ENCODE data around the gene CSF1R.
A peak's percentile ranks its signal among the peaks of the same experiment; 100 is the strongest.

The CSF1R gene

DNA sequence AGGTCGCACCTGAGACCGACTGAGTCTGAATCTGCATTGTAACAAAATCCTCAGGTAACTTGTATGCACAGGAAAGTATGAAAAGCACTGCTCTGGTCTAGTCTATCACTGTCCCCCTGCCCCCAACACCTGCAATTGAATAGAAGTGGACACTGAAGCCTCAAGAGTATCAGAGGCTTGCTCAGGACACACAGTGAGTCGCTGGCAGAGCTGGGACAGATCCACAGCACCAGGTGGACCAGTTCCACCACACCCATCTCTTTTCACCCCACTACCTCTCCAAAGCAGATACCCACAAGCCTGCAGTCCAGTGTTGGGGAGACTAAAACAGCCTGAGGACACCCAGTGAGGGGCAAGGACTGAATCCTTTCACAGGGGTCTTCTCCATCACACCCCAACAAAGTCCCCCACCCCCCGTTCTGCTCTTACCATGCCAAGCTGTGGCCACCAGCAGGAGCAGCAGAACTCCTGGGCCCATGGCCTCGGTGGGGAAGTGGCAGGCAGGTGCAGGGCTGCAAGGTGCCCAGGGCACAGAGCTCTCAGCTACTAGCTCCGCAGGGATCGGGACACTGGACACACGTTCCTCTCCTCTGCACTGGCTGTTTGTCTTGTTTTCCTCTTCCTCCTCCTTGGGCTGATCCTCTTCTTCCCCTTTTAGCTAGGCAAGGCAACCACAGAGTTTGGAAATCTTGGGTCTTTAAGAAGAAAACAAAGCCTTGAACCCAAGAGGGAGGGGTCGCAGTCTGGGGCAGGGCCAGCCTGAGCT, at the start of gene CSF1R:
Gene CSF1R, minus strand, starts transcription at position 605 of the 766 bp plus-strand sequence. Its CDS starts 127 bp downstream, at position 478.
- no peak for DNase-seq

DNA sequence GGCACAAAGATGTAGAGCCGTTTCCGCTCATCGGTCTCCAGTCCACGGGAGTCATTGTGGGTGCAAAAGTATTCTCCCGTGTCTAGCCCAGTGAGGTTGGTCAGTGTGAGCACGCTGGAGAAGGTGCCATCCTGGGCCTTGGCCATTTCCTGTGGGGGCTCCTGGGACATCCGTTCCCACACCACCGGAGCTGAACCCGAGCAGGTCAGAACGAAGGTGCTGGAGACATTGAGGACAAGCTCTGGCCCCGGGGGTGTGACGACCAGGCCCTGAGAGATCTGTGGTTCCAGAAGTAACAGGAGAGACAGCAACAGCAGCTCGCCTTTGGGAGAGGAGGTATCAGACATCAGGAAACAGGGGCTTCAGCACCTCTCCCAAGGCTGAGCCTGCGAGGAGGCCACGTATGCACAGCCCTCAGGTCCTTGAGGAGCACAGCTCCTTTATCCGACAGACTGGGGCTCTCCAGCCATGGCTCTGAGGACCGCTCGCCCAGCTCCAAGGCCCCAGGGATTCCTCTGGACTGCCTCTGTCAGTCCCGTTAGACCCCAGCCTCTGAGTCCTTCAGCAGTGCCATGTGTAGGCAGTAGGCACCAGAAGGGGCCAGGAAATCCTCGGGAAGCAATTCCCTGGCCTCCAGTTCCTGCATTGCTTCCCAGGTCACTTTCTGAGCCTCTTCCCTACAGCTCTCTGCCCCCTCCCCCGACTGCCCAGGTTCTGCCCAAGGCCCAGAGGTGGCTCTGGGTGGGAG, 49.4 kb upstream of the CSF1R start:
- no peak for DNase-seq

DNA sequence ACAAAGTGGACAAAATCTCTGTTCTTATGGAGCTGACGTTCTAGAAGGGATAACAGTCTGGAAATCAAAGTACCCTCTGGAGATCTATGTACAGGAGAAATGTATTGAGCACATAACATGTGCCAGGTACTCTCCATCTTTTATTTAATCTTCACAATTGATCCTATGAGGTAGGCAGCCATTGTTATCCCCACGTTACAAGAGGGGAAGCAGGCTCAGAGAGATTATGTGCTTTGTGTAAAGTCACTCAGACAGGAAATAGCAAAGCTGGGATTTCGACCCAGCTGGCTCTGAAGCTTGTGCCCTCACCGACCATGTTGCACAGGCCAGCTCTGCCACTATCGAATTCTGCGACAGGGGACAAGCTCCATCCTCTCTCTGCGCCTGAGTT, 47.8 kb upstream of the CSF1R start:
- no peak for DNase-seq

DNA sequence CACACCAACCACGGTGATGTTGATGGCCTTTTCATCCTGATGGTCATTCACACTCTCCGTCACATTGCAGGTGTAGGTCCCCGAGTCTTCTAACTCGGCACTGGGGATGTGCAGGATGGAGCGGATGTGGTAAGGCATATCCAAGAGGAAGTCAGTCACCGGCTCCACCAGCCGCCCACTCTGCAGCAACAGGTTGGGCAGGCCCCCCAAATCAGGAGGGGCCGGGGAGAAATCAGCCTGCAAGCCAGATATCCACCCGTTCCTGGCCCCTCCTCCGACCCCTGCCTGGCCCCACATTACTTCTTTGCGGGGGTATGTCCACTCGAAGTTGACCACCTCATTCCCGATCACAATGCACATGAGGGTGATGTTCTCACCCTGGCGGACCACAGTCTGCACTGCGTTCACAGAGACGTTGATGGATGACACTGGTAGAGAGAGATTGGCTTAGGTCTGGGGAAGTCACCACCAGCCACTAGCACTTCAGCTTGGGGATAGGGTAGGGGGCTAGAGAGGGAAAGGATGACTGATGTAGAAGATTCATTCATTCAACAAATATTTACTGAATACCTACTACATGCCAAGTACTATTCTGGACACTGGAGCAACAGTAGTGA, 47.3 kb upstream of the CSF1R start:
- no peak for DNase-seq

DNA sequence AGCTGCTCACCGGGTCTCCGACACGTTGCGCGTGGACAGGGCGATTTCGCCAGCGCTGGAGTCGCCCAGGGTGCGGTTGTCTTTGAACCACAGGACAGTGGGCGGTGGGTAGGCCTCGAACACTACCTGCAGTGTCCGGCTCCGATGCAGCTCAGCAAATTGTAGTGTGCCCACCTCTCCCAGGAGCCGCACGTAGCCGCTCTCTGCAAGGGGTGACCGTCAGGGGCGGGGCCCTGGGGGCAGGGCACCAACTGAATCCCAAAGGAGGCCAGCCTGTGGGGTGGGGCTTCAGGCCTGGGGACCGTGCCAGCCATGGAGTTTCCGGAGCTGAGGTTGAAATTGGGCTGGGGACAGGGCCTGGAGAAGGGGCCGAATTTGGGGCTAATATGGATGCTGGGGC, 46.4 kb upstream of the CSF1R start:
- DNase-seq = no peak

DNA sequence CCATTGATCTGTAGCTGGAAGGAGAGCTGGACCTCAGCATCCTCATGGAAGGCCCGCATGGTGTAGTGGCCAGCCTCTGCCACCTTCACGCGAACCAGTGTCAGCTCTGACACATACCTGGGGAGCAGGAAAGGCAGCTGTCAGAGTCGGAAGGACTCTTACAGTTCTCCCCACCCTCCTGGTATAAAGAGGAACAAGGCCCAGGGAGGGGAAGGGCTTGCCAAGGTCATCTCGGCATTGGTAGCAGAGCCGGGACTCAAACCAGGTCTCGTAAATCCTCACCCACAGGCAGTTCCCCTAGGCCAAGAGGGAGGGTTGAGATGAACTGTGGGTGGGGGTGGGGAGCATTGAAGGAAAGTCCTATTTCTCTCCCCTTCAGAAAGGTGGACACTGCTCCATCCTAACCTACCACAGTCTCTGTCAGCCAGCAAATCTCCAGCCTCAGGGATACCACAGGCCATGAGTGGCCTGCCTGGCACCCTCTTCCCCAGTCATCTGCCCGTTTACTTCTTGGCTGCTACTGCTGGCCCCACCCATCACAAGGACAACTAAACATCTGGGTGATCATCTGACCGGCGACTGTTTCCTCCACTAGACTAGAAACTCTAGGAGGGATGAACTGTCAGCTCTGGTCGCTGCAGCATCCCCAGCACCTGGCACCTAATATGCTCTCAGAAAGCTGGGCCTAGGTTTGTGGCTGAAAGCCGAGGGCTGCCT, 45.8 kb upstream of the CSF1R start:
- no peak for DNase-seq

DNA sequence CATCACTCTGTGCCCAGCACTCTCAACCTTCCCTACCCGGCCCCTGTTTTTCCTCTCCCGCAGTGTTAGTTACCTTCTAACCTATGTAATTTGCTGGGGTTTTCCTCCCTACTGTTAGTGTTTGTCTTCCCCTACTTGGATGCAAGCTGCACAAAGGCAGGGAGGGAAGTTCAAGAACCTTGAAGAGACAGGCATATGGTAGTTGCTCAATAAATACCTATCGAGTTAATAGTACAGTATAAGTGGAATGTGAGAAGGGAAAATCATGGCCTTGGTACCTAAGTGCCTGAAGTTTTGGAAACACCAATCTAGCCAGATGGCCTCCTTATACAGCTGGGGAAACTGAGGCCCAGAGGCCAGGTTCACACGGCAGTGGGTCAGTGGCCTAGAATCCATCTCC, 45.1 kb upstream of the CSF1R start:
- no peak for DNase-seq

DNA sequence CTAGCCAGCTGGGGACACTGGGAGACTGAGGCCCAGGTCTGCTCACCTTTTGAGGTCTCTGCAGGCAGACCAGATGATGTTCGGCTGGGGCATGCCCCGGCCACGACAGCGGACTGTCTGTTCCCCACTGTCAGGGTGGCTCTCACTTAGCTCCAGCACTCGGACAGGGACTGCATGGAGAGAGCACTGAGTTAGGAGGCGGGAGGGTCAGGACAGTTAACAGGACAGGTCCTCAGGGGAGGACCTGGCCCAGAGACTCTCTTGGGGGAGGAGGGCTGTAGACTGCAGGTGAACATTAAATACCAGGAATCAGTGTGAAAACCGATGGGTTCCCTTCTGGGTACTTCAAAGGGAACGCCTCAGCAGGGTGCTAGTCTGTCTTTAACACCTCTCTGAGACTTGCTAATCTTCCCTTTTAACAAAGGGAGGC, 44.2 kb upstream of the CSF1R start:
- no peak for DNase-seq

DNA sequence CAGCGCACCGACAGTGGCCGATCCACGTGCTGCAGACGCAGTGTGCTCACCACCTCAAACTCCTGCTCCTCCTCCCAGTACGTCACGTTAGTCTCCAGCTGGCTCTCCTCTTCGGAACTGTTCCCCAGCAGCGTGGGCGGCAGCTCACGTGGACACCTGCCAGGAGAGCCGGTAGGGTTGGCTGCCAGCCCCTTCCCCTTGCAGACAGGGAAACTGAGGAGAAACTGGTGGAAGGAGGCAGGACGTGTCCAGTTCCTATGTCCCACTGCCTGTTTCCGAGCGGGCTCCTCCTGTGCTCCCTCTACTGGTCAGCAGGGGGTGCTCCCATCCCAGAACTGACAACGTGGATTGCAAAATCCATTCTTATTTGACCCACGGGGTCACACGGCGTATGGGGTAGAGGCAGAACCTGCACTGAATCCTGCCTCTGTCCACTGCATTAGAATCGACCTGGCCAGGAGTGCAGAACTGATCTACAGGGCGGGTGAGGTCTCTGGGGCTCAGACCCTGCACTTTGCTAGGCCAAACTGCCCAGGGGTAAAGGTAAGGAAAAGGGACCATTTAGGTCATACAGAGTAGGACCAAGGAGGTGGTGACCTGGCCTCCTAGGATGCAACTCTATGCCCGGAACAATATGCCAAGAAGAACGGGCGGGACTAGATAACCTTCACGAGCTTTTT, 43.6 kb upstream of the CSF1R start:
- peak; percentile 74 for DNase-seq

DNA sequence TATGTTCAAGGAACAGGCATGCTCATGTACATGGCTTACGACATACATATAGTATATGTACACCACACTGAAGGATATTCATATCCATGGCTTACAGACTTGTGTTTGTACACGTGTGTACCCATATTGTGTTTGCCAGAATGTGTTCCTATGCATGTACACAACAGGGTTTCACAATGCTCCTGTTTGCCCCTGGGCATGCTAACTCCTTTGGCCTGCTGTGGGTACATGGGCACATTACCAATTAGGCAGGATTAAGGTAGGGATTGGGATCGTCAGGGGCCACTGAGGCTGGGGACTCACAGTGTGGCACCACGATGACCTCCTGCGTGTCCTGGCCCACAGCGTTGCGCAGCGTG, 43.1 kb upstream of the CSF1R start:
- no peak for DNase-seq

DNA sequence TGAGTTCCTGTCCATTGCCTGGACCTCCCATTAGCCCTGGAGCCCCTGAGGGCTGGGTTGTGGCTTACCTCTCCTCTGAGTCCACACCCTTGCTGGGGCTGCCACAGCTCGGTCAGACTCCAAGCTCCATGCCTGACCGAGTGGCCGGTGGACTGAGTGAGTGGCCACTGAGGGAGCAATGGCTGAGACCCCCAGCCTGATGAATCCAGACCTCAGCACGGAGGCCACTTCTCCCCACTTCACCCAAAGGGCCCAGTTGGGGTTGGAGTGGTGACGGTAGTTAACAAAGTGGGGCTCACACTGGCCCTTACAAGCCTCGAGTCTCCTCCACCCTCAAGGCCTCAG, 40.5 kb upstream of the CSF1R start:
- DNase-seq = no peak

DNA sequence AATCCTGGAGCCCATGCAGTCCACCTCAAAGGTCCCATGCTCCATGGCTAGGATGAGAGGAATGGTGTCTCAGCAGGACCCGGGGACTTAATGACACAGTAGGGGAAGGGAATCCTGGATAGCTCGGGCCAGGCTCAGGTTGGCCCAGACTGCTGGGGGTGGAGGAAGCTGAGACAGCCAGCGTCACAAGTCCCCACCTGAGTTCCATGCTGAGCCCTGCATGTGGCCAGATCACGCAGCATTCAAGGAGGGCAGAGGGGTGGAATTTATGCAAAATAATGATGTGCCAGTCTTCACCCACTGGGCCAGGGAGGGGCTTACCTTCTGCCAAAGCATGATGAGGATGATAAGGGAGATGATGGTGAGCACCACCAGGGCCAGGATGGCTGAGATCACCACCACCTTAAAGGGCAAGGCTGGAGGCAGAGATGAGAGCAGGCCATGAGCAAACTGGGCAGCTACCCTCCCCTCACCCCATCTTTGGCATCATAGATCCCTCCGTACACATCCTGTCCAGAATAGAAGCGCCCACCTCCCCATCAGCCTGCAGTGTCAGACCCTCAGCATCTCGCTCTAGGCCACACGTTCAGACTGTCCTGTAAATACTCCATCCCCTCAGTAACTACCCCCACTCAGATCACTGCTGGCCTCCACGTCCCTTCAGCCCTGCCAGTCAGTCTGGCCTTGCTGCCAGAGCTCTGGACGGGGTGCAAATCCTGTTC, 40.0 kb upstream of the CSF1R start:
- DNase-seq = no peak

DNA sequence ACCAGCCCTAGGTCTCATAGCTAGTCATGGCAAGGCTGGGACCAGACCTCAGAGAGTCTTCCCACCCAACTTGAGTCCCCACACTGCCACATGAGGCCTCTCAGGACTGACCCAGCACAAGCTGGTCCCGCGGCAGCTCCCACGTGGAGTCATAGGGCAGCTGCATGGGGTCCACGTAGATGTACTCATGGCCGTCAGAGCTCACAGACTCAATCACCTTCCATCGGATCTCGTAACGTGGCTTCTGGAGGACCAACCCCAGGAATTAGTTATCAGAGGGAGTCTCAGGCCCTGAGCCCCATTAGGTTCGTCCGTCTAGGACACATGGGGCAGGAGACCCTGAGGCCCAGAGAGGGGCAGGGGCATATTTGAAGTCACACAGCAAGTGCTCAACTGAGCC, 39.0 kb upstream of the CSF1R start:
- DNase-seq = no peak

DNA sequence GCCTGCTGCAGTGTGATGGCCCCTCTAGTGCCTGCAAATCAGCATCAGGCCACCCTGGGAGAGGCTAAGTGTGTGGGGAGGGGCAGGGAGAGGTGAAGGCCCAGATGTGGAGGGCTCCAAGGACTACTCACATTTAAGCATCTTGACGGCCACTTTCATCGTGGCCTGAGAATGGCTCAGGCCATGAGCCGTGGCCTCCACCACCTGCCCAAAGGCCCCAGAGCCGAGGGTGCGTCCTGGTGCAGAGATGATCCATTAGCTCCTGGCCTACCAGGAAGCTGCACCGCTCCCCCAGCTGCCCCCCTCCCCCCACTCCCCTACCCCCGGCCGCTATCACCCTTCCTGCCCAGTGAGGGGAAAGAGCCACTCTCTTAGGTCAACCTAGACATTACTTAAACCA, 38.2 kb upstream of the CSF1R start:
- no peak for DNase-seq

DNA sequence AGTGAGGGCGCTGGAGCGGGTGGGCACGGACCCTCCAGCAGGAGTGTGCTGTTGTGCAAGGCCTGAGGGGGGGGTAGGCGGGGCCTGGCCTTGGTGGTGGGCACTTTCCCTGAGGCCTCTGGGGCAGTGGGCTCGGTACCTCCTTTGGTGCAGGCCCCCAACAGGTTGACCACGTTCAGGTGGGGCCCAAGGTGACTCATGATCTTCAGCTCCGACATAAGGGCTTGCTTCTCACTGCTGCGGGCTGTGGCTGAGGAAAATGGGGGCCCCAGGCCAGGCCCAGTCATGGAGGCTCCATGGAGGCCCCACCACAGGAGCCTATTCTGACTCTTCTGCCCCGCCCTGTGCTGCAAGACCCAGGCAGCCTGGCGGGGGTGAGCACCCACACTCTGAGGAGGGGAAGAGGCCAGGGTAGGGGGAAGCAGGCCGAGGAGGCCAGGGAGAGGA, 37.8 kb upstream of the CSF1R start:
- DNase-seq = no peak

DNA sequence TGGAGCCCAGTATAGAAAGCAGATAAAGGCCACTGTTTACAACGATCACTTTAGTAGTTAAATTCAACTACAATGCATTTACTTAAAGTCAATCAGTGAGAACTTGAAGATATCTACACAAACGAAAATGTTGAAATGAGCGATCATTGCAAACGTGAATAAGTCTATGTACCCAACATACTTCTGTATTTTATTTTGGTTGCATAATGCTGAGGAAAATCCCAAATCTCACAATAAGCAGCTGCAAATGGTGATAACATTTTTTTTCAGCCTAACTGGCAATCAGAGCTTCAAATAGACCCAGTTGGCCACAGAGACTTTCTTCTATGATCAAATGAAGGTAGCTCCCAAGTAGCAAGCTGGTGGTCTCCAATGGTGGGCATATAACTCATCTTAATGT, 37.2 kb upstream of the CSF1R start:
- no peak for DNase-seq

DNA sequence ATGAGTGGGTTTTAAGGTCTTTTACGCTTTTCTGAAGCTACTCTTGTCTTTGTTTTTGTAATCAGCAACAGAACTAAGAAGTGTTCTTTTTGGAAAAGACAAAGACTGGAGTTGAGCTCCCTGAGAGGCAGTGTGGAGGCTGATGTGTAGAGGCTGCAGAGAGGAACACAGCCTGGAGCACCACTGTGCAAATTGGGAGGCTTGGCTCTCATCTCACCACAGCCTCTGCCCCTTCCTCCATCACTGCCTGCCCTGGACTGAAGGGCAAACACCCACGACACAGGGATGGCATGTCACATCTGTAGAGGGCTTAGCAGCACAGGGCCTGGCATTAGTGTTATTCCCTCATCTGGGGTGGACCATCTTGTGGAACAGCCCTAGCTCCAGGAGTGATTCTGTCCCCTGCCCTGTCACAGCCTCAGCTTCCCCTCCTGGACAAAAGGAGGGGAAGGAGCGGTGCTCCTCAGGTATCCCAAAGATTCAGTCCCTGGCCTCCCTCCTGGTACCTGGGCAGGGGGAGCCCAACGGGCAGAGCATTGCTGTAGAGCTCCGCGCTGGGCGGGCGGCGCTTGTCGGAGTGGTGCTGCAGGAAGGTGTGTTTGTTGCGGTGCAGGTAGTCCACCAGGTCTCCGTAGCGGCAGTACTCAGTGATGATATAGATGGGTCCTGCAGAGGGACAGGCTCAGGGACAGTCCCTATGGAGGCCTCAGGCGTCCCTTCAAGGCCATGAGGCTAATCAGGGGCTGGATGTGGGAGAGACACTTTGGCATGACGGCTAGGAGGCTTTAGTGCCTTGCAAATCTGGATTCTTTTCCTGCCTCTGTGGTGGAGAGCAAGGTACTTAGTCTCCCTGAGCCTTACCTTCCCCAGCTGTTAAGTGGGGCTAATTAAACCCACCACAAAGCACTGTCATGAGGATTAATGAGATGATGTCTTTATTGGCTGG, 36.5 kb upstream of the CSF1R start:
- no peak for DNase-seq

DNA sequence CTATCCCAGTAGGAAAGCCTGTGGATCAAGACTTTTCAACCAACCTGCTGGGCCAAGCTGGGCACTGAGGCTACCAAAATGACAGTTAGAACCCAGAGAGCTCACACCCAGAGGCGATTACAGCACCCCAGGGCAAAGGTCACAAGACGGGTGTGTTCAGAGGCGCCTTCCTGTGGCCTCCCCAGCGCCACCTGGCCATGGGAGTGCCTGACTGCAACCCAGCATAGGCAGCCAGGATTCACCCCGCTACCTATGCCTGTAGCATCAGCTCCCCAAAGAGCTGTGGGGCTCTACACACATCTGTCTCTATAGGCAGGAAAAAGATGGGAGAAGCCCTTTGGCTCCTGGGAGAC, 35.8 kb upstream of the CSF1R start:
- peak; percentile 32 for DNase-seq

DNA sequence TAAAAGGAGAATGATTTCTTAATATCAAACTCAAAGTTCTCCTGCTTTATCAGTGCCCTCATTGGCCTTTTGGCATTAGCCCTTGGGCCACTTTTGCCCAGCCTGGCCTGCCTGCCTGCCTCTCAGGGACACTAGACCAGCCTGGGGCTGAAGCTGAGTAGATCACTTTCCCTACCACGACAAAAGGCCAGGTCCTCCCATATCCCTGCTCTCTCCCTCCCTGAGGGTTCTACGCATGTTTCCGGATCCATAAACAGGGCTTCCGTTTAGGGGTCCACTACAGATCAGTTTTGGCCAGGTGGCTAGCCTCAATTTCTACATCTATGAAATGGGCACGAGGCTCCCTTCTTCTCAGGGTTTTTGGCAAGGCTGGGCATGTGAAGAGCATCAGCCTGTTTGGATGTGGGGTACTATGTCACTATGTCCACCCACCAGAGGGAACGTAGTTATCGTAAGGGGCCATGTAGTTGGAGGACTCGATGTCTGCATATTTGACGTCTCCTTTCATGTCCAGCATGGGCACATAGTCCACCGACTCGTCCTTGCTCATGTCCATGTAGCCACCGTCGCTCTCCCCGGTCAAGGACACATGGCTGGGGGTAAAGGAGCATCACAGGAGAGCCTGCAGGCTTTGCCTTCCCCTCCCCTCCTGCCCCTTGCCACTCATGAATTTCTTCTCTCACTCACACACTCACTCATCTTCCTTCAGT, 35.2 kb upstream of the CSF1R start:
- no peak for DNase-seq

All from HCEC 1CT (cell line).